ENCODE measurements around the gene CERS1.

DNA sequence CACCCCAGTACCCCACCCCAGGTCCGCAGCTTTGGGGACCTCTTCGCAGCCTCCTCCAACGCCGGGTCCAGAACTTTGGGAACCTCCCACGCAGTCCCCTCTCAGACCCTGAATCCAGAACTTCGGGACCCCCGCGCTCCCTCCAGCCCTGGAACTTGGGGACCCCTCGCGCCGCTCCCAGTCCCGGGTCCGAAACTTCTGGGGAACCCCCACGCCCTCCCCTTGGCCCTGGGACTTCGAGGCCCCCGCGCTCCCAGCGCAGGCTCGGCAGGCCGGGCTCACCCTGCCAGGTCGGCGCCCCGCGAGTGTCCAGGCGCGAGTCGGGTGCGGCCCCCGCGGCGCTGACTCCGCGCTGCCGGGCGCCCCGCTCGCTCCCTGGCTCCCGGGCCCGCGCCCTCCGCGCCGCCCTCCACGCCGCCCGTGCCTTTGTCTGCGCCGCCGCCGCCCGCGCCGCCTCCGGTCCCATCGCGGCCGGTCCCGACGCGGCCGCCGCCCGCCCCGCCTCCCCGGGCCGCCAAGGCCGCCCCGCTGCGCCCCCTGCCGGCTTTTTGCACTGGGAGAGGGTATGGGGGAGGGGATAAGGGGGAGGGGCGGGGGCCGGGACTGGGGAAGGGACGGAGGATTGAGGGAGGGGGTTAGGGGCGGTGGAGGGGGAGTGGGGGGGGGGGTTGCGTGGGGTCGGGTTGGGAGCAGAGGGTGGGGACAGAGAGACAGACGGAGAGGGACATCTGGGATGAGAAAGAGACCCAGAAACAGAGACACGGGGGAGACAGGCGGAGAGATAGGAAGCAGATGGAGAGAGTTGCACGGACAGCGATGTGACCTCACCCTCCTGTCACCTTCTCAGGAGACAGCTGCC is 45.0 kb upstream of the CERS1 start, which contains the start of gene HOMER3:
- TF ChIP-seq POLR2A (IDR thresholded peaks at IDR 0.05; ENCODE audit: low read depth, low read length), result no peak
- no peak for TF ChIP-seq CTCF (IDR thresholded peaks at IDR 0.05; ENCODE audit: extremely low read depth in 1 of 2, insufficient read depth in 1 of 2, low read depth in 1 of 2, low read length in 2 of 2)
- no peak for TF ChIP-seq MAX (IDR thresholded peaks at IDR 0.05; ENCODE audit: insufficient read depth, insufficient read length)
- TF ChIP-seq MYC (IDR thresholded peaks at IDR 0.05; ENCODE audit: low read depth, low read length), result no peak

Data from endothelial cell of umbilical vein (primary cell).